GM06990 (cell line): ENCODE results near the gene PMM2.
"Not testable (repeated sequence)": the region's sequence is repeated elsewhere in the genome, so short reads cannot be mapped to it uniquely, and the experiment has no call there.

Experiments used
- DNase-seq: peaks from one replicate; pipeline ENCODE4 v3.0.0-alpha.2; 2011; ENCODE audit not compliant: insufficient read length; ENCODE audit errors: extremely low read depth
- H3K27me3 ChIP-seq: replicated peaks from 2 replicates; pipeline ENCODE4 v1.6.0; 2011; ENCODE audit warnings: low read length; ENCODE audit not compliant: control insufficient read depth, insufficient read depth
- H3K36me3 ChIP-seq: 2 replicates; pipeline ENCODE4 v1.5.1; 2011; ENCODE audit warnings: low read length; ENCODE audit not compliant: control insufficient read depth, insufficient read depth
- H3K4me3 ChIP-seq: replicated peaks from 2 replicates; pipeline ENCODE4 v1.5.1; 2011; ENCODE audit warnings: low read depth, mild to moderate bottlenecking, control low read depth, low read length
- TF ChIP-seq, protein P1 (sequence below): IDR thresholded peaks from 2 replicates; pipeline ENCODE4 v1.5.1; 2011; ENCODE audit warnings: low read length, control low read depth, mild to moderate bottlenecking, inconsistent platforms; ENCODE audit not compliant: insufficient read depth, poor library complexity, severe bottlenecking

The PMM2 gene

DNA sequence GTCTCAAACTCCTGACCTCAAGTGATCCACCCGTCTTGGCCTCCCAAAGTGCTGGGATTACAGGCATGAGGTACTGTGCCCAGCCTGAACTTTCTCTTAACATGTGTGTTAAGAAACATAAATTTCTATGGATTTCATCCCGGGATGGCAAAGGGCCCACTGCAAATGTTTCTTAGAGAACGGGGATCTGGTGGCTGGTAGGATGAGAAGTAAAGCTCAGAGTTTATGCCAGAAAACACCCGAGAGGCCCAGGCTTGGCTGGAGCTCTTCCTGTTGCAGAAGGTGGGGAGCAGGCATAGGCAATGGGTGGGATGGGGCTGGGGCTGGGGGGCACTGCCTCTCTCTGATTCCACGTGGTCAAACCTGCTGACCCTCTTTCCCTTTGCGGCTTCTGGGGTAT is 76.7 kb downstream of the PMM2 start:
- TF ChIP-seq, protein P1, sequence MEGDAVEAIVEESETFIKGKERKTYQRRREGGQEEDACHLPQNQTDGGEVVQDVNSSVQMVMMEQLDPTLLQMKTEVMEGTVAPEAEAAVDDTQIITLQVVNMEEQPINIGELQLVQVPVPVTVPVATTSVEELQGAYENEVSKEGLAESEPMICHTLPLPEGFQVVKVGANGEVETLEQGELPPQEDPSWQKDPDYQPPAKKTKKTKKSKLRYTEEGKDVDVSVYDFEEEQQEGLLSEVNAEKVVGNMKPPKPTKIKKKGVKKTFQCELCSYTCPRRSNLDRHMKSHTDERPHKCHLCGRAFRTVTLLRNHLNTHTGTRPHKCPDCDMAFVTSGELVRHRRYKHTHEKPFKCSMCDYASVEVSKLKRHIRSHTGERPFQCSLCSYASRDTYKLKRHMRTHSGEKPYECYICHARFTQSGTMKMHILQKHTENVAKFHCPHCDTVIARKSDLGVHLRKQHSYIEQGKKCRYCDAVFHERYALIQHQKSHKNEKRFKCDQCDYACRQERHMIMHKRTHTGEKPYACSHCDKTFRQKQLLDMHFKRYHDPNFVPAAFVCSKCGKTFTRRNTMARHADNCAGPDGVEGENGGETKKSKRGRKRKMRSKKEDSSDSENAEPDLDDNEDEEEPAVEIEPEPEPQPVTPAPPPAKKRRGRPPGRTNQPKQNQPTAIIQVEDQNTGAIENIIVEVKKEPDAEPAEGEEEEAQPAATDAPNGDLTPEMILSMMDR, result no peak
- Histone ChIP-seq H3K36me3 (no peaks in the 10 kb centered on the region), H3K27me3 (no peaks in the 10 kb centered on the region), H3K4me3 (no peak overlapping the region)
- DNase-seq, result no peak

DNA sequence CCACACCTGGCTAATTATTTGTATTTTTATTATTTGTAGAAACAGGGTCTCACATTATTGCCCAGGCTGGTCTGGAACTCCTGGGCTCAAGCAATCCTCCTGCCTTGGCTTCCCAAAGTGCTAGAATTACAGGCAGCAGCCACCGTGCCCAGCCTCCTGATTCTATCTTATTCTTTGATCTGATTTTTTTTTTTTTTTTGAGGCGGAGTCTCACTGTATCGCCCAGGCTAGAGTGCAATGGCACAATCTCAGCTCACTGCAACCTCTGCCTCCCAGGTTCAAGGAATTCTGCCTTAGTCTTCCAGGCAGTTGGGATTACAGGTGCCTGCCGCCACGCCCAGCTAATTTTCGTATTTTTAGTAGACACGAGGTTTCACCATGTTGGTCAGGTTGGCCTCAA is 77.7 kb downstream of the PMM2 start:
- DNase-seq, H3K27me3 ChIP-seq, H3K4me3 ChIP-seq, H3K36me3 ChIP-seq: not testable (repeated sequence)

DNA sequence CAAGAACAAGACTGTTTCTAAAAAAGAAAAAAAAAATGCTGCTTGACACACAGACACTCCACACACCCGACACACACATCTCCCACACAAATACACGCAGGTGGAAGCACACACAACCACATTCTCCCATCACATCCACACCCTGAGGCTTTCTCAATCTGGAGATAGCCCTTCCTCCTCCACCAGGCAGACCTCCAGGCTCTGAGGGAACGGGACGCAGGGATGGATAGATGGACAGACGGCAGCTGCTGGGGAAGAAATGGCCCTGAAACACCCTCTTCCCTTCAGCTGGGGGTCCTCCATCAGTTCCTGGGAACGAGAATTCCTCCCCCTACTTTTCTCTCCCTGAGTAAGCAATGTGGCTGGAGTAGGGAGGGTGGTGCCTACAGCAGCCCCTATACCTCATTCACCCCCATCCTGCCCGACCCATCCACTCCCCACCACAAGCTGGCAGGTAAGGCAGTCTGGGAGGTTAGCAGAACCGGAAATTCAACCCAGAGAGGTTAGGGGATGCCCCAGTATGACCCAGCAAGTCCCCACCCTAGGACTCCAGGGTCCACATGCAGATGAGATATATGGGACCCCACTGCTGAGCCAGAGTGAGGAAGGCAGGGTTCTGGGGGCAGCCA is 80.4 kb downstream of the PMM2 start:
- TF ChIP-seq, protein P1, result no peak
- no peak for DNase-seq
- H3K4me3 ChIP-seq, result no peak overlapping the region
- H3K27me3 ChIP-seq, result no peaks in the 10 kb centered on the region
- H3K36me3 ChIP-seq, result no peaks in the 10 kb centered on the region

DNA sequence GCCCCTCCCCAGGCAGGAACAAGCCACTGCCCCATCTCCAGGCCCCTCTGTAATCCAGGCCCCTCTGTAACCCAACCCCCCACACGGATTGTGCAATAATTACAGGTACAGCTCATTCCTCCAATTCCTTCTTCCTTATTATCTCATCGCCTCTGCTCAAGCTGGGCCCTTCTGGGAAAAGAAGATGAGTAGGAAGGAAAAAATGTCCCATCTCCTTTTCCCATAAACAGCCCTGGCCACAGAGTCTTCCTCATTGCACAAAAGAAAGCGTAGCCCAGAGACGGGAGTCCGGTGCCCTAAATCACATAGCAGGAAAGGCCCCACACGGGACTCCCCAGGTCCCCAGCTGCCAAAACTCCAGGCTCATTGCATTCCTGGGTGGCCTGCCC is 80.9 kb downstream of the PMM2 start:
- no peak for DNase-seq
- TF ChIP-seq, protein P1, result no peak
- Histone ChIP-seq H3K27me3 (no peaks in the 10 kb centered on the region), H3K4me3 (no peak overlapping the region), H3K36me3 (no peaks in the 10 kb centered on the region)

DNA sequence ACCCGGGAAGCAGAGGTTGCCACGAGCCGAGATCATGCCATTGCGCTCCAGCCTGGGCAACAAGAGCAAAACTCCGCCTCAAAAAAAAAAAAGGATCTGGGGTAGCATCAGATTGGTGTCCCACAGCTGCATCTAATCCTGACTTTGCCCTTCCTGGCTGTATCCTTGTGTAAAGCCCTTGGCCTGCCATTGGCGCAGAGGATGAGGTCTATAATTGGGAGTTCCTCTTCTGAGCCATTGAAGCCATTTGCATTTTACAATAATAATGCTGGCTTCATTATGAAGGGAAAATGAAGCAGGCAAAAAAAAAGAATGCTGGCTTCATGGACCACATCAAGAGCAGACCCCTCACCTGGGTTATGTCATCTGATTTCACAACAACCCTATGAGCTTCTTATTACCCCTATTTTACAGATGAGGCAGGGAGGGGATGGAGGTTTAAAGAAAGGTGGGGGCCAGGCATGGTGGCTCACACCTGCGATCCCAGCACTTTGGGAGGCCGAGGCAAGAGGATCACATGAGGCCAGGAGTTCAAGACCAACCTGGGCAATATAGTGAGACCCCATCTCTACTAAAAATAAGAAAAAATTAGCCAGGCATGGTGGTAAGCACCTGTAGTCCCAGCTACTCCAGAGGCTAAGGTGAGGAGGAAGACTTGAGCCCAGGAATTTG is 83.3 kb downstream of the PMM2 start:
- no peak for DNase-seq
- TF ChIP-seq, protein P1, result no peak
- no peaks in the 10 kb centered on the region for H3K36me3 ChIP-seq
- H3K27me3 ChIP-seq, result no peaks in the 10 kb centered on the region
- no peak overlapping the region for H3K4me3 ChIP-seq

DNA sequence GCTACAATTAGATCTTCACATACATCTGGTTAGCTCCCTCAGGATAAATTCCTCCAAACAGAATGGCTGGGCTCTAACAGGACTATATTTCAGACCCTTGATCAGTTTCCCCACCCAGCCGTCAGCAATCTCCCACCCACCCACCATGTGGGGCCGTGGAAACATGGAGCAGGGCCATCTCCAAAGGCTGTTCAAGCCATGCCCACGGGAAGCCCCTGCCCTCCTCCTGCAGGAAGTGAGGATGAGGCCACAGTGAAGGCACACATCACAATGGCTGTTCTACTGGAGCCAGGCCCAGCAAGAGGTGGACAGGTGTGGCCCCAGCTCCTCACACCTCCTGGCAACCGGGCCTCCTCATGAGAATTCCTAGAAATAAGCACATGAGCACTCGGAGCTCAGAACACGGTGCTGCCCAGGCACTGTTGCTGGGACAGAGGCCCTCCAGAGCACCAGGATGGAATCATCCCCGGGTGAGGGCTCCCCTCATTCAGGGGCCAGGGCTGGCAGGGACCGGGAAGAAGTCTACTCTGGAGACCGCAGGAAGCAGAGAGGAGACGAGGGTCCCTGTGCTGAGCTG is 84.5 kb downstream of the PMM2 start, which contains the start of gene LITAFD:
Gene LITAFD (plus strand): TSS at position 311 of the 577 bp plus-strand sequence. CDS start 2,005 bp downstream, outside the sequence.
- no peak for DNase-seq
- TF ChIP-seq, protein P1, result no peak
- Histone ChIP-seq H3K4me3 (no peak within 1 kb of the TSS), H3K36me3 (peaks cover under 1% of the 10 kb centered on the region), H3K27me3 (no peaks in the 10 kb centered on the region)
